Muscle of back (tissue), 10 donors: ENCODE results near the gene GLYATL1B. TPM values are rescaled to one million over a fixed set of nuclear protein-coding genes. Genes with fewer than 3 reads are reported as not detected.

Experiments
- polyA plus RNA-seq, 10 donors: library from polyadenylated mRNA; unstranded; fragments of 120-200 nt; gene quantifications; one replicate each; pipeline ENCODE4 v1.2.1, GENCODE V29; 2013; ENCODE audit not compliant: insufficient read length in 10 of 10

GLYATL1B gene
- polyA plus RNA-seq, 10 donors: 0.34 TPM; not detected in 9

Other genes starting within 250 kb of the GLYATL1B start
- 1 to 10 TPM in 7 of 10 donors, under 1 TPM in 3; 0.84 to 2.7 (median 1.3) TPM for gene GLYATL2, start 241.6 kb upstream of the GLYATL1B start, polyA plus RNA-seq
- gene GLYATL1, start 146.8 kb upstream of the GLYATL1B start, polyA plus RNA-seq: 1 to 10 TPM in 2 of 10 donors, under 1 TPM in 8; 0.34 to 1.8 (median 0.60) TPM
- 10 to 100 TPM in 1 of 10 donors, 1 to 10 TPM in 9; 6.5 to 15.4 (median 8.9) TPM for gene FAM111B, start 20.9 kb downstream of the GLYATL1B start, polyA plus RNA-seq
- 10 to 100 TPM; 16.9 to 46.2 (median 27.4) TPM for gene FAM111A, start 56.5 kb downstream of the GLYATL1B start, polyA plus RNA-seq
- 10 to 100 TPM; 16.1 to 29.2 (median 19.8) TPM for gene DTX4, start 85.8 kb downstream of the GLYATL1B start, polyA plus RNA-seq
- gene MPEG1, start 126.6 kb downstream of the GLYATL1B start, polyA plus RNA-seq: 10 to 100 TPM in 8 of 10 donors, 1 to 10 TPM in 2; 9.2 to 16.5 (median 12.1) TPM